Rectal smooth muscle tissue (tissue), 1 donor: ENCODE measurements around the gene PRR12.
A peak's percentile ranks its signal among the peaks of the same experiment; 100 is the strongest.
"Not testable (repeated sequence)": the region's sequence is repeated elsewhere in the genome, so short reads cannot be mapped to it uniquely, and the experiment has no call there.

Source experiments
- H3K27ac ChIP-seq: one replicate; pipeline ENCODE4 v1.7.0; 2013; ENCODE audit warnings: low read depth, low read length, inconsistent platforms
- H3K27me3 ChIP-seq: one replicate; pipeline ENCODE4 v1.7.0; 2013; ENCODE audit warnings: low read length; ENCODE audit not compliant: control insufficient read depth, insufficient read depth
- H3K36me3 ChIP-seq: one replicate; pipeline ENCODE4 v1.7.0; 2013; ENCODE audit warnings: low read length; ENCODE audit not compliant: control insufficient read depth, insufficient read depth
- H3K4me1 ChIP-seq: one replicate; pipeline ENCODE4 v1.7.0; 2013; ENCODE audit warnings: low read length; ENCODE audit not compliant: control insufficient read depth, insufficient read depth
- H3K4me3 ChIP-seq: one replicate; pipeline ENCODE4 v1.7.0; 2013; ENCODE audit warnings: low read length
- H3K9ac ChIP-seq: one replicate; pipeline ENCODE4 v1.7.0; 2013; ENCODE audit warnings: low read length

The PRR12 gene

GRCh38 chr19:49617860-49618259 is 26.9 kb downstream of the PRR12 start:
- H3K4me1 ChIP-seq, H3K4me3 ChIP-seq, H3K27me3 ChIP-seq, H3K9ac ChIP-seq, H3K27ac ChIP-seq: not testable (repeated sequence)
- peaks cover 46% of the 10 kb centered on the region for H3K36me3 ChIP-seq

GRCh38 chr19:49624967-49625910 is 34.3 kb downstream of the PRR12 start:
- Histone ChIP-seq H3K27me3 (no peaks in the 10 kb centered on the region), H3K4me3 (no peak overlapping the region)

GRCh38 chr19:49626226-49626625 is 35.2 kb downstream of the PRR12 start:
- H3K36me3 ChIP-seq = peaks cover 5% of the 10 kb centered on the region
- no peak overlapping the region for H3K4me3 ChIP-seq
- H3K9ac ChIP-seq = no peak overlapping the region
- H3K27me3 ChIP-seq = no peaks in the 10 kb centered on the region
- H3K4me1 ChIP-seq = peaks cover 5% of the 10 kb centered on the region
- no peak overlapping the region for H3K27ac ChIP-seq

More at GRCh38 chr19:49624967-49625910, 34.3 kb downstream of the PRR12 start:
- Histone ChIP-seq H3K4me1 (no peaks in the 10 kb centered on the region), H3K36me3 (peaks cover 8% of the 10 kb centered on the region), H3K9ac (no peak overlapping the region), H3K27ac (no peak overlapping the region)

GRCh38 chr19:49629659-49630058 is 38.7 kb downstream of the PRR12 start:
- H3K9ac ChIP-seq = no peak overlapping the region
- H3K27ac ChIP-seq = no peak overlapping the region
- no peaks in the 10 kb centered on the region for H3K27me3 ChIP-seq
- peaks cover 5% of the 10 kb centered on the region for H3K4me1 ChIP-seq
- H3K36me3 ChIP-seq = no peaks in the 10 kb centered on the region
- no peak overlapping the region for H3K4me3 ChIP-seq

GRCh38 chr19:49631014-49631588 is 40.1 kb downstream of the PRR12 start:
- Histone ChIP-seq H3K27ac (peak overlapping the region; percentile 45), H3K4me1 (peaks cover 5% of the 10 kb centered on the region), H3K27me3 (no peaks in the 10 kb centered on the region), H3K36me3 (no peaks in the 10 kb centered on the region), H3K9ac (no peak overlapping the region), H3K4me3 (no peak overlapping the region)

GRCh38 chr19:49631610-49632192 is 40.7 kb downstream of the PRR12 start:
- H3K27ac ChIP-seq = no peak overlapping the region
- H3K27me3 ChIP-seq = no peaks in the 10 kb centered on the region
- H3K9ac ChIP-seq = no peak overlapping the region
- H3K36me3 ChIP-seq = no peaks in the 10 kb centered on the region
- no peak overlapping the region for H3K4me3 ChIP-seq
- H3K4me1 ChIP-seq = peaks cover 5% of the 10 kb centered on the region

GRCh38 chr19:49632576-49632975 is 41.6 kb downstream of the PRR12 start:
- Histone ChIP-seq H3K36me3 (no peaks in the 10 kb centered on the region), H3K27ac (no peak overlapping the region), H3K27me3 (no peaks in the 10 kb centered on the region), H3K4me1 (peaks cover 5% of the 10 kb centered on the region), H3K4me3 (no peak overlapping the region), H3K9ac (no peak overlapping the region)

- H3K4me1 ChIP-seq = not testable (repeated sequence)
Observed at GRCh38 chr19:49633273-49633672, 42.3 kb downstream of the PRR12 start.

GRCh38 chr19:49635530-49636232 is 44.7 kb downstream of the PRR12 start:
- Histone ChIP-seq H3K27ac (no peak overlapping the region), H3K9ac (no peak overlapping the region), H3K4me3 (no peak overlapping the region), H3K27me3 (no peaks in the 10 kb centered on the region), H3K4me1 (peaks cover 10% of the 10 kb centered on the region), H3K36me3 (no peaks in the 10 kb centered on the region)

More at GRCh38 chr19:49633273-49633672, 42.3 kb downstream of the PRR12 start:
- not testable (repeated sequence) for H3K9ac ChIP-seq, H3K27ac ChIP-seq, H3K36me3 ChIP-seq, H3K4me3 ChIP-seq, H3K27me3 ChIP-seq

GRCh38 chr19:49636233-49636932 is 45.4 kb downstream of the PRR12 start:
- Histone ChIP-seq H3K27me3 (no peaks in the 10 kb centered on the region), H3K4me3 (no peak overlapping the region), H3K9ac (no peak overlapping the region), H3K36me3 (no peaks in the 10 kb centered on the region), H3K4me1 (peaks cover 5% of the 10 kb centered on the region), H3K27ac (no peak overlapping the region)

- Histone ChIP-seq H3K4me3 (peak overlapping the region; percentile 68), H3K9ac (peak overlapping the region; percentile 30)
Observed at GRCh38 chr19:49637821-49638738, 47.1 kb downstream of the PRR12 start.

More at GRCh38 chr19:49637821-49638738, 47.1 kb downstream of the PRR12 start:
- Histone ChIP-seq H3K4me1 (peaks cover 10% of the 10 kb centered on the region), H3K27me3 (no peaks in the 10 kb centered on the region), H3K36me3 (no peaks in the 10 kb centered on the region), H3K27ac (peak overlapping the region; percentile 70)
